Renal pelvis (tissue), 4 donors: ENCODE data around the gene CDH26. TPM values are rescaled to one million over a fixed set of nuclear protein-coding genes. Genes with fewer than 3 reads are reported as not detected.

Experiments used
- DNase-seq: peaks from one replicate; pipeline ENCODE4 v3.0.0-alpha.2; 2013
- polyA plus RNA-seq, 3 donors: library from polyadenylated mRNA; unstranded; fragments of 120-200 nt; gene quantifications; one replicate each; pipeline ENCODE4 v1.2.1, GENCODE V29; 2013; ENCODE audit not compliant: insufficient read length in 3 of 3

CDH26 gene
- polyA plus RNA-seq, 3 donors, result 0.84 to 1.5 (median 1.5) TPM

DNA sequence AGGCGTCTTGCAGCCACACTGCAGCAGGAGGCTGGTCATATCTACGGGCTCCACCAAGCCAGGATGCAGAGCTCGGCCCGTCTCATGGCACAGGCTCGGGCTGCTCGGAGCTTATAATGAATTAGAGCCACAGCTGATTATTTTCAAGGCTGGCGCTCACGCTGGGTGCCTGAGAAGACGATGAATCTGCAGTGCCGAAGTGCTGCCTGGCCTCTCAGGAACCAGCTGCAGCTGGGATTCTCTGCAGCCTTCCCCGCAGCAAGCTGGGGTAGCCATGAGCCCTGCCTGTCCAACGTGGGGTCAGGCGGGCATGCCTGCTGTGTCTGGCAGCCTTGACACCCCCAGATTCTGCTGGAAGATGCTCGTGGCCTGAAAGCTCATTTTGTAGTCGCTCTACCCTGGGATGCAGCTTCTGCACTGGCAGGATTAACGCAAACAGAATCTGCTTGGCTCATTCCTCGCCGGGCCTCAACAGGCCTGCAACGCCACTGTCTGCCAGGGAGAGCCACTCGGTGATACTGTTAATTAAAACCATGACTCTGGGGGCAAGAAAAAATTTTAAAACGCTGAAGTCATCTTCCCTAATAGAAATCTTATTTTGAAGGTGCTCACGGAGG, 104.3 kb downstream of the CDH26 start:
- DNase-seq, result no peak

DNA sequence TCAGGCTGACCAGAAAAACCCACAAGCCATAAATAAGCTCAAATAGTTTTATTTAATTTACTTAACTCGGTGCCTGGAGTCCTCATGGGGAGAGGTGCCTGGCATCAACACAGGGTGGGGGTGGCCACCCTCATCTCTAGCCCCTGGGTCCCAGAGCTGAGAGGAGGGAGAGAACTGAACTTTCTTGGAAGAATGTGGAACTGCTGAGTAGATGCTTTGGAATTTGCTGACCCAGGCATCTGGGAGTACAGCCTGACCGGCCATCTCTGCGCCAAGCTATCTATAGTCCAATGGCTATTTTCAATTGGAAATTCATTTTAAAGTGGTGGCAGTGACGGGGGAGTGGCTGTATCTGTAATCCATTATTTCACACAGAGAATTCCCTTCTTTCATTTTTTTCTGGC, 104.8 kb downstream of the CDH26 start:
- DNase-seq, result no peak

DNA sequence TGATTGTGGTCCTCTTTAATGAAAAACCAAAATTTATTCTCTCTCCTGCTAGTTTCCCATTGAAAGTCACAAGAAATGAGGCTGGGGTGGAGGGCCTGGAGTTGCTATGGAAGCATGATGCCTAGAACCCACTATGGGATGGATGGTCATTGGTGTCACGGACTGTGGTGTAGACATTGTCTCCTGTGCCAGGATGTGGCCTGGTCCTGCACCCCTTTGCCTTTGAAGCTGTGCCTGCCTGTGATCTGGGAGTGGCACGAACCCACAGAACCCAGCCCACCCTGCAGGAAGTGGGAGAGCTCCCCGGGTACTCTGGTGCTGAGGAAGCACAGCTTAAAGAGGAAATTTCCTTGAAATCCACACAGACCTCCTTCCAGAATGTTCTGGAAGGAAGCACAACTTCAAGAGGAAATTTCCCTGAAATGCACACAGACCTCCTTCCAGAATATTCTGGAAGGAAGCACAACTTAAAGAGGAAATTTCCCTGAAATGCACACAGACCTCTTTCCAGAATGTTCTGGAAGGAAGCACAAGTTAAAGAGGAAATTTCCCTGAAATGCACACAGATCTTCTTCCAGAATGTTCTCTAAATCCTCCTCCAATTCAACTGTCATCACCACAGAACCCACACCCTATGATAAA, 105.6 kb downstream of the CDH26 start:
- DNase-seq, result no peak

Other genes with a start within 250 kb of the CDH26 start
- 1 to 10 TPM; 4.9 to 9.3 (median 8.8) TPM for gene SYCP2, start 24.8 kb upstream of the CDH26 start, polyA plus RNA-seq
- 1 to 10 TPM; 5.5 to 5.8 (median 5.6) TPM for gene PPP1R3D, start 18.1 kb upstream of the CDH26 start, polyA plus RNA-seq
- 10 to 100 TPM; 18.3 to 22.9 (median 21.7) TPM for gene FAM217B, start 18.0 kb upstream of the CDH26 start, polyA plus RNA-seq